Measurements from ENCODE around the gene VKORC1L1. TPM values are rescaled to one million over a fixed set of nuclear protein-coding genes. Genes with fewer than 3 reads are reported as not detected.

The VKORC1L1 gene
- total RNA-seq, 4 donors from 2014 or later, result 16.0 to 25.8 (median 22.2) TPM

- WGBS, 2 donors (ENCODE audit: low coverage in 1 of 2), result 93% methylated on average over 26 of the region's 26 CpGs; no CpG with 5 or more reads in 1 of the 2 donors
- H3K27ac ChIP-seq, result no peak overlapping the region
- intact Hi-C loops (cut with DNase I; ENCODE audit: low total_unique reads) (no loop called here), in situ Hi-C loops (cut with MboI; ENCODE audit: low pct_ligation_motif_present in 1 of 4, low pct_unique_long_range_greater_than_20kb in 1 of 4, low sequenced_read_pairs in 3 of 4) (loop anchor here in 1 of 4 donors (25.0 kb wide), 1 partner anchor 231 kb away; no protein-coding TSS in a partner anchor)
- H3K4me3 ChIP-seq, result no peak overlapping the region
- no peak for TF ChIP-seq CTCF (IDR thresholded peaks at IDR 0.05)
- TF ChIP-seq POLR2AphosphoS5 (IDR thresholded peaks at IDR 0.05), result no peak
- TF ChIP-seq POLR2A (IDR thresholded peaks at IDR 0.05), result no peak
- no peaks in the 10 kb centered on the region for H3K4me1 ChIP-seq
- no peak for DNase-seq
- peaks cover 0 to 84% (median 36%) of the 10 kb centered on the region in 4 donors for H3K36me3 ChIP-seq
- no peaks in the 10 kb centered on the region for H3K27me3 ChIP-seq
- no peaks in the 10 kb centered on the region for H3K9me3 ChIP-seq
These were observed 95.6 kb downstream of the VKORC1L1 start for GRCh38 chr7:65968256-65969185.

- in situ Hi-C loops (cut with MboI; ENCODE audit: low pct_ligation_motif_present in 1 of 4, low pct_unique_long_range_greater_than_20kb in 1 of 4, low sequenced_read_pairs in 3 of 4) (loop anchor here in 1 of 4 donors (25.0 kb wide), 1 partner anchor 234 kb away; no protein-coding TSS in a partner anchor), intact Hi-C loops (cut with DNase I; ENCODE audit: low total_unique reads) (no loop called here)
- no peaks in the 10 kb centered on the region for H3K4me1 ChIP-seq
- H3K9me3 ChIP-seq, result no peaks in the 10 kb centered on the region
- DNase-seq, result no peak
- H3K27ac ChIP-seq, result no peak overlapping the region
- H3K27me3 ChIP-seq, result no peaks in the 10 kb centered on the region
- no peak overlapping the region for H3K4me3 ChIP-seq
- peaks cover 0 to 72% (median 35%) of the 10 kb centered on the region in 4 donors for H3K36me3 ChIP-seq
- 90 to 94% methylated on average over 2 to 8 of the region's 8 CpGs for WGBS, 2 donors (ENCODE audit: low coverage in 1 of 2)
- TF ChIP-seq POLR2A (IDR thresholded peaks at IDR 0.05), result no peak
These were observed 98.1 kb downstream of the VKORC1L1 start for GRCh38 chr7:65971021-65971420.

GRCh38 chr7:65972976-65973375, 100.1 kb downstream of the VKORC1L1 start:
- TF ChIP-seq POLR2AphosphoS5 (IDR thresholded peaks at IDR 0.05) (no peak), EP300 (IDR thresholded peaks at IDR 0.05; ENCODE audit: low read depth) (no peak), POLR2A (IDR thresholded peaks at IDR 0.05) (no peak), CTCF (IDR thresholded peaks at IDR 0.05) (no peak)

GRCh38 chr7:65974191-65974801, 101.4 kb downstream of the VKORC1L1 start:
- WGBS, 2 donors (ENCODE audit: low coverage in 1 of 2), result 90 to 92% methylated on average over 4 to 29 of the region's 29 CpGs
- DNase-seq, result no peak
- Histone ChIP-seq H3K9me3 (no peaks in the 10 kb centered on the region), H3K36me3 (peaks cover 0 to 45% (median 20%) of the 10 kb centered on the region in 4 donors), H3K4me3 (no peak overlapping the region), H3K27me3 (no peaks in the 10 kb centered on the region), H3K27ac (no peak overlapping the region), H3K4me1 (no peaks in the 10 kb centered on the region)
- TF ChIP-seq POLR2AphosphoS5 (IDR thresholded peaks at IDR 0.05) (no peak), CTCF (IDR thresholded peaks at IDR 0.05) (no peak), EP300 (IDR thresholded peaks at IDR 0.05; ENCODE audit: low read depth) (no peak), POLR2A (IDR thresholded peaks at IDR 0.05) (no peak)
- in situ Hi-C loops (cut with MboI; ENCODE audit: low pct_ligation_motif_present in 1 of 4, low pct_unique_long_range_greater_than_20kb in 1 of 4, low sequenced_read_pairs in 3 of 4), result loop anchor here in 1 of 4 donors (25.0 kb wide), 1 partner anchor 237 kb away; no protein-coding TSS in a partner anchor
- intact Hi-C loops (cut with DNase I; ENCODE audit: low total_unique reads), result no loop called here

More at GRCh38 chr7:65972976-65973375, 100.1 kb downstream of the VKORC1L1 start:
- Histone ChIP-seq H3K9me3 (no peaks in the 10 kb centered on the region), H3K27ac (no peak overlapping the region), H3K4me1 (no peaks in the 10 kb centered on the region), H3K36me3 (peaks cover 0 to 55% (median 25%) of the 10 kb centered on the region in 4 donors), H3K4me3 (no peak overlapping the region), H3K27me3 (no peaks in the 10 kb centered on the region)
- 92% methylated on average over 13 of the region's 13 CpGs; no CpG with 5 or more reads in 1 of the 2 donors for WGBS, 2 donors (ENCODE audit: low coverage in 1 of 2)
- intact Hi-C loops (cut with DNase I; ENCODE audit: low total_unique reads), result no loop called here
- no peak for DNase-seq
- in situ Hi-C loops (cut with MboI; ENCODE audit: low pct_ligation_motif_present in 1 of 4, low pct_unique_long_range_greater_than_20kb in 1 of 4, low sequenced_read_pairs in 3 of 4), result loop anchor here in 1 of 4 donors (25.0 kb wide), 1 partner anchor 236 kb away; no protein-coding TSS in a partner anchor
